H54 (cell line): ENCODE measurements around the gene MT2A.
"Not testable (repeated sequence)": the region's sequence is repeated elsewhere in the genome, so short reads cannot be mapped to it uniquely, and the experiment has no call there.

Experiments used
- DNase-seq: peaks from one replicate; pipeline ENCODE4 v3.0.0; 2011; ENCODE audit warnings: low spot score, mixed read lengths; ENCODE audit not compliant: insufficient read length
- FAIRE-seq: peaks from 3 replicates; lab custom pipeline; 2011; peaks lifted over from hg19 to GRCh38; lab: Jason Lieb, UNC
- POLR2A ChIP-seq: IDR thresholded peaks from 2 replicates; pipeline ENCODE4 v1.6.1; 2011; ENCODE audit warnings: low read depth, mild to moderate bottlenecking, low read length

MT2A gene

GRCh38 chr16:56608876-56609462, 585 bp downstream of the MT2A start:
- FAIRE-seq (no peak), DNase-seq (no peak)
- TF ChIP-seq POLR2A, result no peak

- TF ChIP-seq POLR2A, result peak; percentile 40; the same call in 1 of the 2 replicates
- no peak for DNase-seq
- FAIRE-seq, result no peak
Observed at GRCh38 chr16:56609463-56609921, 1.1 kb downstream of the MT2A start.

- DNase-seq, result no peak
- no peak for FAIRE-seq
- peak; percentile 74 for TF ChIP-seq POLR2A
Observed at GRCh38 chr16:56610017-56610608, 1.7 kb downstream of the MT2A start.

GRCh38 chr16:56610609-56611111, 2.3 kb downstream of the MT2A start:
- no peak for DNase-seq
- FAIRE-seq, result no peak

GRCh38 chr16:56611281-56611833, 3.0 kb downstream of the MT2A start:
- no peak for TF ChIP-seq POLR2A
- no peak for DNase-seq
- FAIRE-seq, result no peak

More at GRCh38 chr16:56610609-56611111, 2.3 kb downstream of the MT2A start:
- TF ChIP-seq POLR2A, result no peak

- DNase-seq (no peak), FAIRE-seq (no peak)
Observed at GRCh38 chr16:56613706-56614105, 5.3 kb downstream of the MT2A start.

GRCh38 chr16:56614549-56614991, 6.2 kb downstream of the MT2A start:
- FAIRE-seq (no peak), DNase-seq (peak; percentile 54)
- no peak for TF ChIP-seq POLR2A

More at GRCh38 chr16:56613706-56614105, 5.3 kb downstream of the MT2A start:
- TF ChIP-seq POLR2A, result no peak

GRCh38 chr16:56615353-56615752, 7.0 kb downstream of the MT2A start:
- FAIRE-seq (no peak), DNase-seq (no peak)
- no peak for TF ChIP-seq POLR2A

GRCh38 chr16:56616608-56617211, 8.3 kb downstream of the MT2A start:
- DNase-seq, result no peak
- TF ChIP-seq POLR2A, result no peak
- FAIRE-seq, result no peak

GRCh38 chr16:56617212-56618085, 9.1 kb downstream of the MT2A start:
- no peak for TF ChIP-seq POLR2A
- FAIRE-seq, result no peak
- no peak for DNase-seq

GRCh38 chr16:56618138-56618537, 9.8 kb downstream of the MT2A start:
- DNase-seq, result no peak
- no peak for TF ChIP-seq POLR2A
- FAIRE-seq, result no peak

- FAIRE-seq (no peak), DNase-seq (no peak)
- no peak for TF ChIP-seq POLR2A
Observed at GRCh38 chr16:56620339-56620897, 12.0 kb downstream of the MT2A start.

GRCh38 chr16:56621665-56622445, 13.5 kb downstream of the MT2A start:
- not testable (repeated sequence) for FAIRE-seq, DNase-seq

GRCh38 chr16:56623184-56623583, 14.8 kb downstream of the MT2A start:
- FAIRE-seq, DNase-seq: not testable (repeated sequence)
